NCI-H345 treated with DMSO at 0.1 percent for 48 hours (cell line): ENCODE data around the gene SUMO4.

Source experiments
- DNase-seq: peaks from one replicate; lab custom pipeline; 2025; ENCODE audit not compliant: unreplicated experiment; lab: John Stamatoyannopoulos, UW

Gene SUMO4

GRCh38 chr6:149389509-149390297, 10.4 kb upstream of the SUMO4 start:
- no peak for DNase-seq

GRCh38 chr6:149392093-149392492, 8.0 kb upstream of the SUMO4 start:
- no peak for DNase-seq

DNA sequence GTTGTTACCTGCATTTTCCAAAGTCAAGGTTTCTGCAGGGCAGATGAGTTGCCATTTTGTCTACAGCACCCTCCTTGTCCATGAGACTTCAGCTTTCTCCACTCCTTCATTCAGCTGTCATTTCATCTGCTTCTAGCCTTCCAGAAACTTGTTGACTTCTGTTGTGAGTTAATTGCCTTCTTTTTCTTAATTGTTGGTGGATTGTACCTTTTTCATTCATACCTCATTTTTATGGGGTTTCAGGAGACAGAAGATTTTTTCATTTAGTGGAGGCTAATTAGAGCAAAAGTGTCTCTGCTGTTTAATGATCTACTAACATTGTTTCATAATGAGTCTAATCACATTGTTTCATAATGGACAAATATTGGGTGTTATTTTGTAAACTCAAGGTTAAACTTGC, 7.5 kb upstream of the SUMO4 start:
- no peak for DNase-seq

- no peak for DNase-seq
Measured at GRCh38 chr6:149393002-149393679, 6.9 kb upstream of the SUMO4 start.

DNA sequence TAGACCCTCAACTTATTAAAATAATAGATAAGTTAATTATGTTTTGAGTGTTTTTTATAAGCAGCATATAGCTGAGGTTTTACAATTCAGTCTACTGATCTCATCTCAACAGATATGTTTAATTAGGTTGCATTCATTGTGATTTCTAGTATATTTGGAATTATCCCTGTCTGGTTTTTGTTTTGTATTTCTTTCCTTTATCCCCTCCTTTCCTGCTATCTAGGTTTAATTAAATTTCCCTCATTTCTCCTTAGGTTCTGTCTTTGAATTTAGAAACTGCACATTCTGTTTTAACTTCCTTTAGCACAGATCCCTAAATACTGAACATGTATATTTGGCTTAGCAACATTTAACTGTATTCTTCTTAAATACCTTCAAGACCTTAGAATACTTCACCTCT, 4.9 kb upstream of the SUMO4 start:
- no peak for DNase-seq

DNA sequence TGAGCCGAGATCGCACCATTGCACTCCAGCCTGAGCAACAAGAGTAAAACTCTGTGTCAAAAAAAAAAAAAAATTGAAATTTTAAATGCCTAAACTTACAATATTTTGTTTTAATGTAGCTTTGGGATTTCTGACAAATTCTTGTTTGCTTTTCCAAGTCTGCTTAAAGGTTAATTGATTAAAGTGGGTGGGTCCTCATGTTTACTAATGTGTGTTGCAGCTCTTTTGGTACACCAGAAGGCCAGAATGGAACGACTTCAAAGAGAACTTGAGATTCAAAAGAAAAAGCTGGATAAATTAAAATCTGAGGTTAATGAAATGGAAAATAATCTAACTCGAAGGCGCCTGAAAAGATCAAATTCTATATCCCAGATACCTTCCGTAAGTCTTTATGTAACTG, 2.7 kb upstream of the SUMO4 start:
- DNase-seq: no peak

DNA sequence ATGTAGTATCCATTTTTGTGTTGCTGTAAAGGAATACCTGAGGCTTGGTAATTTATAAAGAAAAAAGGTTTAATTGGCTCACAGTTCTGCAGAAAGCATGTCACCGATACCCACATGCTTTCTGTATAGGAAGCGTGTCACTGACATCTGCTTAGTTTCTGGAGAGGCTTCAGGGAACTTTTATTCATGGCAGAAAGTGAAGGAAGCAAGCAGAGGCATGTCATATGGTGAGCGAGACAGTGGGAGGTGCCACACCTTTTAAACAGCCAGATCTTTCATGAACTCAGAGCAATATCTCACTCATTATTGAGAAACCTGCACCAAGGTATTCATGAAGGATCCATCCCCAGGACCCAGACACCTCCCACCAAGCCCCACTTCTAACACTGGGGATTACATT, 3.5 kb downstream of the SUMO4 start:
- DNase-seq: no peak

- DNase-seq: no peak
Measured at GRCh38 chr6:149405823-149406765, 6.0 kb downstream of the SUMO4 start.

GRCh38 chr6:149409617-149410016, 9.6 kb downstream of the SUMO4 start:
- no peak for DNase-seq

DNA sequence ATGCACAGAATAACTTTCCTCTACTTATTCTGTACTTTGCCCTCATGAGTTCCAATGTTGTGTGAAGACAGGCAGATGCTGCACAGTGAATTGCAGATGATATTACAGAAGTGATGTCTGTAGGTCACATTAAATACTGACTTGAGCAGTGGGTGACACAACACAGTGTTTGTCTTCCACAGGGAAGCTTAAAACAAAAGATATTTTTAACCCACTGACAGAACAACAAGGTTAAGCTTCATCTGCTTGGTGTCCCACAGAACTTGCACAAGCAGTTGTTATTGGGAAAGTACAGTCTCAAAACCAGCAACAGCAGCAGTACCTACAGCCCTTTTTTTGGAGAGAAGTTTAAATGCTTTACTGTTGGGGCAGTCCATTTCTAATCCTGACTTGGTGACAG, 10.5 kb downstream of the SUMO4 start:
- no peak for DNase-seq

GRCh38 chr6:149414009-149414408, 13.9 kb downstream of the SUMO4 start:
- DNase-seq: no peak

- DNase-seq: no peak
Measured at GRCh38 chr6:149414821-149415220, 14.8 kb downstream of the SUMO4 start.

GRCh38 chr6:149419696-149420404, 19.8 kb downstream of the SUMO4 start:
- DNase-seq: no peak

GRCh38 chr6:149421132-149421531, 21.1 kb downstream of the SUMO4 start:
- DNase-seq: no peak

DNA sequence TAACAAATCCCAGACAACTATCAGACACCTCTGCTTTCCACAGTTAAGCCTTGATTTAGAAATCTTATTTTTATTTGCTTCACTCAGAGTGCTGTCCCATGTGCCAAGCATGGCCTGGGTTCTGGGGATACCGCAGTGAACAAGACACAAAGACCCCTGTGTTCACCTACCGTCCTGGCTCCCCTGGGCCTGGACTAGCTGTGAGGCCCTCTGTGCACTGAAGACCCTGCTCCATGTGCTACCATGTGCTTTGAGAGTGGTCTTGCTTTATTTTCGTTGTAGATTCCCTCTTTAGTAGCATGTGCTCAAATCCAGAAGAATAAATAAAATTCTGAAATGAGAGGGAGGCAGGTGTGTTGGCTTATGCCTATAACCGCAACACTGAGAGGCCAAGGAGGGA, 22.5 kb downstream of the SUMO4 start:
- DNase-seq: no peak

GRCh38 chr6:149423964-149424440, 23.9 kb downstream of the SUMO4 start:
- DNase-seq: no peak

- no peak for DNase-seq
Measured at GRCh38 chr6:149425224-149425623, 25.2 kb downstream of the SUMO4 start.

GRCh38 chr6:149425754-149426153, 25.7 kb downstream of the SUMO4 start:
- no peak for DNase-seq

DNA sequence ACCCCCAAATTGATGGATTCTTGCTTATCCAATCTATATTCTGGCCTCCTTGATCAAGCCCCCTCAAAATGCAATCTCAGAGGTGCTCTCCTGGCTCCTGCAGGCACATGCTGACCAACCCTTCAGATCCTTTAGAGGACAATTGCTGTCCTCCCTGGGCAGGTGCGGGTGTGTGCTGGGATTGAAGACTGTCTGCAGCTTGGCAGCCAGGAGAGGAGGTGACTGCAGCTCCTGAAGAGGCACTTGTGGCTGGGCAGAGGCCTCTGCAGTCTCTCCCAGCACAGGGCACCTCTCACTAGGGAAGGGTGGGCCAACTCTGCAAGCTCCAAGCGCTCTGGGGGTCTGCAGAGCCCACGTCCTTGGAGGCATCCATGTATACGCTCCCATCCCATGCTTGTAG, 28.5 kb downstream of the SUMO4 start:
- DNase-seq: no peak

DNA sequence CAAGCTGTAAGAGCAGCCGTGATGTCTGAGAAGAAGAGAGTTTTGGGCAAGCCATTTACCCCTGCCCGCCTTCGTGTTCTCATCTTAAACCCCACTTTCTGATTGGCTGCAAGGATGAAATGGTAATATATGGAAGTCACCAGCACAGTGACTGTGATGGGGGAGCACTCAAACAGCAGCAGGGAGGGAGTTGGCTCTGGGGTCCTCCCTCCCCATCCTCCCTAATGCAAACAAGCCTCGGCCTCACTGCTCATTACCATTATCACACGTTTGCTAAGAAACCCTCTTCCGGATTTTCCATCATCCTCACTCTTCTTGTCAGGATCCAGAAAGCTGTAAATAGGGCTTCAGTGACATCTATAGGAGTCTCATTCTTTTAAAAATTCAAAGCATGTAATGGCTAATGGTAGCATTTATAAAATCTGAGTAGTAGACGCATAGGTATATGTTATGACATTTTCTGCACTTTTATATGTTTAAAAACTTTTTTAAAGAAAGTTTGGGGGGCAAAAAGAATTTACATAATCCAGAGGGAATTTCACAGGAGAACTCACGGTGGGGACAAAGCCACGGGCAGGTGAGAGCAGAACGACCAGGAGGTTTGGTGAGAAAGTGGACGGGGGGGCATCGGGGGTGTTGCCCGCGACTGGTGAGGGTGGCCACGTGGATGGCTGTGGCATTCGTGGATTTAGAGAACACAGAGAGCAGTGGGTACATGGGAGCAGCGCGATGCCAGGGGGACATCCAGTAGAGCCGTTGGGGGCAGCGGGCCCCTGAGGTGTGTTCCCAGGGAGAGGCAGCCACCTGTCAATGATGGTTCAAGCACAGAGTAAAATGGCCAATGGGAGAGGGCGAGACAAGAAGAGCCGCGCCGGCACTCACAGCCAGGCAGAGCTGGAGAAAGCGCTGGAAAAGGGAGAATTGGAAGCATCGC, 29.6 kb downstream of the SUMO4 start:
- DNase-seq: no peak
